C4-2B (cell line): ENCODE results near the gene ANKRD6.

Source experiments
- CTCF ChIP-seq: fragments of 450-650 bp; conservative IDR thresholded peaks from 2 replicates; pipeline ENCODE4 v1.5.1; 2017; ENCODE audit warnings: mild to moderate bottlenecking
- ZFX ChIP-seq: fragments of 450-650 bp; IDR thresholded peaks from 2 replicates; pipeline ENCODE4 v1.6.1; 2017

- no peak for TF ChIP-seq CTCF
- no peak for TF ChIP-seq ZFX
Observed at GRCh38 chr6:89643406-89643805, 210.5 kb downstream of the ANKRD6 start.
